Activated CD8-positive, alpha-beta memory T cell treated with anti-CD3 and anti-CD28 coated beads, Interleukin-2, amount 50 U/mL, for 1 hour (primary cell): ENCODE results near the gene CRB1.
A peak's percentile ranks its signal among the peaks of the same experiment; 100 is the strongest.
"Not testable (repeated sequence)": the region's sequence is repeated elsewhere in the genome, so short reads cannot be mapped to it uniquely, and the experiment has no call there.

ENCODE experiments used
- DNase-seq: peaks from one replicate; pipeline ENCODE4 v3.0.0-alpha.2; 2020; ENCODE audit errors: extremely low read depth

The CRB1 gene

DNA sequence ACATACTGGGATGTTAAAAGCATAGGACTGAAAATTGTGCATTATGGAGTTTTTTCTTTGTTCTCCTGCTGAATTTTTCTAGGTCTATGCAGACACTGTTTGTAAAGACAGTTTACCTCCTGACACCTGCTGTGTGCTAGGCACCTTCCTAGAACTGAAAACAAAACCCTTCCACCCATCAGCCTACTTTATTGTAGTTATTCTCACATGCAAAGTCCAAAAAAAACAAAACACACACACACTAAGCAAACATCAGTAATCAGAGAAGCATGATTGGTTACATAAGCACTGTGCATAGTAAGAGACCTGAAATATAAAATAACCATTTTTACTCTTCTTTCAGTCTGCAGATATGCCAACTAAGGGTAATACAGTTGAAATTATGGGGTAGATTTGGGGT lies 195.1 kb downstream of the CRB1 start:
- DNase-seq = no peak

DNA sequence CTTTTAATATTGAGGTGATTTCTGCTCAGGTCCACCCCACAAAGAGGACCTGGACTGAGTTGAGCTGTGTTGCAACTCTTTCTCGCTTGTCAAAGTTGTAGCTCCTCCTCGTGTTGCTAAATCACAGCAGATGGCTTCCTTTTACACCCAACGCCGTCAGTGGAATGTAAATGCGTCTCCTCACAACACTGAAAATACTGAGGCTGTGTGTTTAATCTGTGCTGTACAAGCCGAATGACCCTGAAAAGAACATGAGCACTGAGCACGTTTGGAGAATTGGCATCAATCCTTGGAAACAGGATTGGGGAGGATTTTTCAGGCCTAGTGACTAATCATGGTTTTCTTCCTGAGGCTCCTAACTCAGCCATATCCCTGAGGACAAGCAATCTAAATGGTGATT lies 196.0 kb downstream of the CRB1 start:
- DNase-seq = no peak

DNA sequence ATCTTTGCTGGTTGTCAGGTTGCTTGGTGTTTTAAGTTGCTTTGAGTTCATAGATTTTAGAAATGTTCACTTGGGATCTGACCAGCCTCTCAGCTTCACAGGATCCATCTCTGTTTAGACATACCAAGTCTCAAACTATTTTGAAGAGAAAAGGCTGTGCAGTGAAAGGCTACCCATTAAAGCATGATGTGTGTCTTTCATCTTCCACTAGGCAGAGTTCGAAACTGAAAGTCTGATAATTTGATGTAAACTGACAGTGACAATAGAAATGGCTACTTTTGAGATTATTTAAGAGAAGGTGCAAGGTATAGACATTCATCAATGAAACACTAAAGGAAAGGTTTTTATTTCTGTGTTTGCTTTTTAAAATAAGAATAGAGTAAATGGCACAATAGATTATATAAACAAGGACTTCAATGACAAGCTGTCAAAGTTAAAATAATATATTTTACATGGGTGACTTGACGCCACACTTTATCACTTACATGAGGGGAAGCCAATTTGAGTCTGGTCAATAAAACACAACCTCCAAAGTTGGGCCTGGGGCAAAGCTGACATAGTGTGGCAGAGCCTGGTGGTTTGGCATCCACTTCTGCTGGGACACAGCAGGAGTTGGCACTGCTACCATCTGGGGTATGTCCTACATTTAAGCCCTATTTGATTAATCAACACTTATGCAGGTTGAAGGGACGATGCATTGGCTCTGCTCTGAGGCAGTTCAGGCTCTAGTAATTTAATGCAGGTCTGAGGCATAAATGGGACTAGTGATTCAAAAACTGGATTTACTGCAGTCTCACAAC lies 197.7 kb downstream of the CRB1 start:
- DNase-seq = no peak

DNA sequence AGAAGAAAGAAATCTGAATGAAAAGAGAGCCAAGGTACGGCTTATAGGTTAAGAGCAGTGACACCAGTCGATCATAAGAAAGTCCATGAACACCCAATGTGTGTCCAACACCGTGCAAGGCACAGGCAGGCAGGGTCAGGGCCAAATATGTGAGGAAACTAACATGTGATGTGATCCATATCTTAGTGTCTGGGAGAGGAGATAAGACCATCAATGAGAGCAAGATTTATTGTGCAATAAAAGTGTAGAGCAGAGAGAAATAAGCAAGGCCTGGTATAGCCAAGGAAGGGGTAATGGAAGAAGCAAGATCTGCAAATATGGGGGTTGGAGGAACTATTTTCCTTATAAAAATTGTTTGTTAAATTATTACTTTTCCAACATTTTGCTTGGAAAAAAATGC lies 198.8 kb downstream of the CRB1 start:
- DNase-seq = no peak

DNA sequence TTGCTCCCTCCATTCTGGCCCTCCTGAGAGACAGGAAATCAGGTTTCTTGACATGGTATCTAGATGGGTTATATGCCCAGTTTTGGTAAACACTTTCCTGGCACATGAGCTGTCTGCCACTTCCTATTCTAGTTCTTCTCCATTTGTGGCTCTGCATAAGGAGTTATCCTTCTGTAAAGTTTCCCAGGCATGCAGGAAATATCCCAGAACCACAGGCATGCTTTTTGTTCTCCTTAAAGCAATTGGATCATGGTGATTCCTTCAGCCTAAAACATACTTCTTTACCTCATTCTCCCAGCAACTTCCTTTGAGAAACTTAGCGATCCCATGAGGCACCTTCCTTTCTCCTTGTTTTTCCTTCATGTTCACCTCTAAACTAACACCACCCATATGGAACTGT lies 199.8 kb downstream of the CRB1 start:
- DNase-seq = no peak

DNA sequence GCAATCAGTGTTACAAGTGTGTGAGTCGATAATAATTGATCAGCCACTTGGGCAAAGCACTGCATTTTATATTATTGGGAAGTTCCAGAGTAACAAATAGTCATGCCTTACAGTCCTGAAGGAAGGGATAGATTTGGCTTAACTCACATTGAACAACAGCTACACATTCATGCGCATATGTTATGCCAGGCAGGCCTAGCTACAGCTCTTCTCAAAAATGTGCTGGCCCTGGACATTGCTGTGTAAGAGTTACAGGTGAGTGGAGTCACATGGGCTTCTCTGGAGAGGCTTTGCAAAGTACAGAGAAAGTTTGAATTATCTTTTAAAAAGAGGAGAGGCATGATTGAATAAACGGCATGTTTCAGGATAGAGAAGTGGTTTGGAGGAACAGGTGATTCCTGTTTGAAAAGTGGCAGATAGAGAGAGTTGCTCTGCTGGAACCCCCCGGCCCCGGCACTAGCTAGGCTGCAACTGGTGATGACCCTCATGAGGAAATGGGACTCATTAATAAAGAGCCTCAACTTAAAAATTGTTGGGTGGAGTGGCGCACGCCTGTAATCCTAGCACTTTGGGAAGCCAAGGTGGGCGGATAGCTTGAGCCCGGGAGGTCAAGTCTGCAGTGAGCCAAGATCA lies 200.6 kb downstream of the CRB1 start:
- DNase-seq = no peak

DNA sequence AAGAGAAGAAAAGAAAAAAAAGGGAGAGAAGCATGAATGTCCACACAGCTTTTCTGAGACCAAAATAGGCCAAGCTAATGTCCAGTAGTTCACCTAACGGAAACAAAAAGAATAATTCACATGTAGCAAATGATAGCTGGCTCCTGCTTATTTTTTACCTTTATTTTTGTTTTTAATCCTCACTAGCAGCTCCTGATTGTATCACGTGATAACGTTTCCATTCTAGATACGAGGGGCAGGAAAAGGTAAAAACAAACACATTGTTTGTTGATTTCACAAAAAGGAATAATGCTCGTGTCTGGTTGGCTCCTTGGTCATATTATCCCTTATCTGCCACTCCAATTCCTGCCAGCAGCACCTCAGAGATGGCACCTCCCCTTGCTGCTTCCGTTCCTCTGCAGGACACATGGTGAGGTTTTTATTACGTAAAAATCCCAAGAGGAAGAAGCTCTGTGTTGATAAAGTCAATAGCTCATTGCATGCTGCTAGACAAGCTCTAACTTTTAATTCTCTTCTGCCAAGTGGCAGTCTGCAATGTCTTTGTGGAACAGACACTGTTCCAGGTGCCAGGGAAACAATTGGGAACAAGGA lies 201.7 kb downstream of the CRB1 start:
- DNase-seq = no peak

DNA sequence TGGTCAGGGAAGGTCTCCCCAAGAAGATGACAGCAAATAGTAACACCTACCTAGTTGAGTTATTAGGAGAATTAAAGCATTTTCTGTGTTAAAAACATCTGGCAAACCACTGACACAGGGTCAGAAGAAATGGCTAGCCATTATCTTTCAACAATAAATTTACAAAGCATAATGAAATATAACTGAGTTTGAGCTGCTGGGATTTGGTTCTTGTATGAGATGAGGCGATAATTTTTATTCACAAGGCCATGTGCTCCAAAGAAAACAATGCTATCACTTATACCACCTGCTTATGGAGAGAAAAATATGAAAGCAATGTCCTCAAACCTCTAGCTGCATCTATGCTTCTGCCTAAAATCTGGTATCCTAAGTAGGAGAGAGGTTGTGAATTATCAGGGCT lies 202.3 kb downstream of the CRB1 start:
- DNase-seq = no peak

DNA sequence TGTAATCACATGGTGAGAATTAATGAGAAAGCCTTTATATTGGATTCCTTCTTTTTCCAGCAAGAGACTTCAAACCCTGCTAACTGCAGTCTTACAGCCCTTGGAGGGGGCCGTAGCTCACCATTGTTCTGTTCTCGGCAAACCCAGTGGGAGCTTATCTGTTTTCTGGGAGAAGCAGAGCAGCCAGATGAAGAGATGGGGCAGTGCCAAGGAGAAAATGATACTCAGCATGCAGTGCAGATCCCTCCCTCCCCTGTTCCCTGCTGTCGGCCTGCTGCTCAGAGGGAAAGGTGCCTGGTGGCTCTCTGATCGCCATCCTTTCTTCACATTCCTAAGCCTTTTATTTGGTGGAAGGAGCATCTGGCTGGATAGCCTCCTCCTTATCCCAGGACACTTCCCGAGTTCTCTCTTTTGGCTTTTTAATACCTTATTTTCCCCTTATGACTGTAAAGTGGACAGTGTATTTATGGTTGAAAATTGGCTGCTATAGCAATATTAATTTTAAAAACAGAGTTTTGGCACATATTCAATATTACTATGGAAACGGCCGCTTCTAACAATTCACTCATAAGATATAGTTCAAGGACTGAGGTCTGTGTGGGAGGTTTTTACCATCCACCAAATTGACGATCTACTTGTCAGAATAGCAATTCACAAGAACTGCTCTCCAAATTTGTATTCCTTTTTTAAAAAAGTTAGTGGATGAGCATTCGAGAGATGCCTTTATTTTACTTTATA lies 203.4 kb downstream of the CRB1 start:
- no peak for DNase-seq

DNA sequence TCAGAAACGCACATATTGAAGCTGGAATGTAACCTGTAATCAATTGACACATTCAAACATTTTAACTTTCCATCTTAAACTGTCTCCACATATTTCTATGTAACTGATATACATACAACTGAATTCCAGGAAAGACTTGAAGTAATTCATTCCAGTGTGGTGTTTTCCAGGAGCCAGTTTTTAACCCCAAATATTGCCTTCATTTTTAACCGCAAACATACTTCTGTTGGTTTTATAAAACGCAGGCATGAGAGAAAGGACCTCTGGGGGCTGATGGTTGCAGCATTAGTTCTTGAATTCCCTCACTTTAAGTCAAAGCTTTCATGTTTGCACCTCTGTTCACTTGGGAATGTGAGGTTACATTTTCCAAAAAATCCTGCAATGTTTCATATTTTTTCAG lies 204.1 kb downstream of the CRB1 start:
- DNase-seq = no peak

DNA sequence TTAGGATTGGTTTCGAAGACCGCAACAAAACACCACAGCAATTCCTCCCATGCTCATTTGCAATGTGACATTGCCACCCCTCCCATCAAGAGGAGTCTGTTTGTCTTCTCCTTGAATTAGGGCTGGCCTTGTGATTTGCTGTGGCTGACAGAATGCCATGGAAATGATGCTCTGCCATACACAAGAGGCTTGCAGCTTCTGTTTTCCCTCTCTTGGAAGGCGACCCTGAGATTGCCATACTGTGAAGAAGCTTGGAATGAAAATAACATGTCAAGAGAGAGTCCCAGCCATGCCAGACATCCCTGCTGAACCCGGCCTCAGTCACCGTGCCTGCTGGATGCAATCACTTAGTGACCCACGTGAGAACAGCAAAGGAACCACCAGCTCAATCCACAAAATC lies 212.4 kb downstream of the CRB1 start:
- no peak for DNase-seq

DNA sequence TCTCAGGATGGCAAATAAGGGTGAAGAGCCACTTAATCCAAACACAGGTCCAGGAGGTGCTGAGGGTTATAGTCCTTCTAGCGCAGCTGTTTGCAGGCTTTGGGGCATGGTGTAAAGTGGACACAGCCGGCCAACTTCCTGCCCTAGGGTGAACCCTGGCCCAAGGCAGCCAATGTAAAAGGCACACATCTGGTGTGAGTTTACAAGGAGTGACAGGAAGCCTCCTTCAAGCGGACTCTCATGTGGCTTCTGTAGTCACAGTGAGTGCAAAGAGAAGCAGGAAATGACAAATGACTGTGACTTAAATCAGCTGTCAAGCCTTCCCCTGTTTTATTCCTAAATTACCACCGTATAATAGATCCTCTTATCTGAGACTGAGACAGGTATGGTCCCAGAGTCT lies 213.0 kb downstream of the CRB1 start:
- no peak for DNase-seq

DNA sequence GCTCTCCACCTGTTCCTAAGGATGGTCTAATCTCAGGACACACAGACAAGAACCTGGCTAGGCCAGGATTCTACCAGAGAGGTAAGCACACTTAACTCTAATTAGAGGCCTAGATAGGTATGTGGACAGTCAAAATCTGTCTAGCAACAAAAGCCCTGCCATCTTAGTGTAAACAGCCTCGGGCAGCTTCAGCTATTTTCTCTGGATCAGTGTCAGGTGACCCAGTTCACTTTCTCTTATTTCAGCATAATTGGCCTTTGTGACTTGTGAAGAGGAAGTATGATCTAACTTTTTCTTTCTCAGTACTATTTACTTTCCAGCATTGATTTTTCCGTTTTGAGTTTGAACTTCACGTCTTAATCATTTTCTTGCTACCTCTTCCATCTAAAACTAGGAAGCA lies 217.7 kb downstream of the CRB1 start:
- no peak for DNase-seq

DNA sequence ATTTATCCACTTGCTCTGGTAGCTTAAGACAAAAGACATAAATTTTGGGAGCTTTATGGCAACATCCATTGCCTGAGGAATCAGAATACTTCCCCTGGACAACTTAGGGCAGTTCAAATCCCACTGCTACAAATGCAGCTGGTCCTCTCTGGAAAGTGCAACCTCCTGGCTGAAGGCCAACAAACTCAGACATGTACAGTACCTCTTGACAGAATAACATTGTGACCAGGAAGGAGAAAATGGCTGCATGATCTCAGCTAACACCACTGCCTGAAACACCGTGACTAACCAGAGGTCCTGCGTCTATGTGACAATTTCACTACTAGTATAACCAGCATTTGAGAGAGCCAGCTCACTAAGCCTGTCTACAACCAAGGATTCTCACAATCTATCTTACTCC lies 218.9 kb downstream of the CRB1 start:
- DNase-seq = no peak

DNA sequence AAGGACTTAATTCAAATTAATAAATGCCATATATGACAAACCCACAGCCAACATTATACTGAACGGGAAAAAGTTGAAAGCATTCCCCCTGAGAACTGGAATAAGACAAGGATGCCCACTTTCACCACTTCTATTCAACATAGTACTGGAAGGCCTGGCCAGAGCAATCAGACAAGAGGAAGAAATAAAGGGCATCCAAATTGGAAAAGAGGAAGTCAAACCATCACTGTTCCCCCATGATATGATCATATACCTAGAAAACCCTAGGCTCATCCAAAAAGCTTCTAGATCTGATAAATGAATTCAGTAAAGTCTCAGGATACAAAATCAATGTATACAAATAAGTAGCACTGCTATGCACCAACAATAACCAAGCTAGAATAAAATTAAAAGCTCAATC lies 223.5 kb downstream of the CRB1 start:
- DNase-seq = not testable (repeated sequence)

DNA sequence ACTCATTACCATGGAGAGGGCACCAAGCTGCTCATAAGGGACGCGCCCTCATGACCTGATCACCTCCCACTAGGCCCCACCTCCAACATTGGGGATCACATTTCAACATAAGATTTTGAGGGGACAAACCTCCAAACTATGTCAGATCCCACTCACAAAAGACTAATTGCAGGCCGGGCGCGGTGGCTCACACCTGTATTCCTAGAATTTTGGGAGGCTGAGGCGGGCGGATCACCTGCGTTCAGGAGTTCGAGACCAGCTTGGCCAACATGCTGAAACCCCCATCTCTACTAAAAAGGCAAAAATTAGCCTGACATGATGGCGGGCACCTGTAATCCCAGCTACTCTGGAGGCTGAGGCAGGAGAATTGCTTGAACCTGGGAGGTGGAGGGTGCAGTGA lies 228.7 kb downstream of the CRB1 start:
- no peak for DNase-seq

DNA sequence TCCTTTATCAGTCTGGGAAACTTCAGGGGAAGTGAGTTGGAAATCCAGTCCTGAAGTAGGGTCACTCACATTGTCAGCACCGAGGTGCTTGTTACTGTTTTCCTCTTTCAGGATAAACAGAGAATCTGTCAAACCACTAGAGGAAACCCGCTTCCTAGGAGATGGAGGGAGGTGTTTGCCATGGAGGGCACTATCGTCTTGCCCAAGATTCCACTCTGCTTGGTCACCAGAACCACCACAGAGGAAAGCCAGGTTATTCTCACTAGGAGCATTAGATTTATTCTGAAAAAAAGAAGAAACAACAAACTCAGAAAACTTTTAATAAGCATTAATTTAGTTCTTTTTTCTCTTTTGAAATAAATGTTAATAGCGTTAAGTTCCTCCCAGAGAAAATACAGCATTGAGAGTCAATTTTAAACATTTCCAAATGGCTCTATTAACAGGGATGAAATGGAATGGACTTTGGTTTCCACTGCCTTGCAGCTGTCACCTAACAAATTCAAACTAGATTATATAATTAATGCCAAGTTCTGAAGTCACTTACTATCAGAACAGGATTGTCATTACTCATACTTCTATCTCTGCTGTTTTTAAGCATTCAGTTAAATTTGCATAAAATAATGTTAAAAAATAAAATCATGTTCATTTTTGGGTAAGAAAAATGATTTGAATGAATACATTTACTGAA lies 242.8 kb downstream of the CRB1 start:
- DNase-seq = no peak

DNA sequence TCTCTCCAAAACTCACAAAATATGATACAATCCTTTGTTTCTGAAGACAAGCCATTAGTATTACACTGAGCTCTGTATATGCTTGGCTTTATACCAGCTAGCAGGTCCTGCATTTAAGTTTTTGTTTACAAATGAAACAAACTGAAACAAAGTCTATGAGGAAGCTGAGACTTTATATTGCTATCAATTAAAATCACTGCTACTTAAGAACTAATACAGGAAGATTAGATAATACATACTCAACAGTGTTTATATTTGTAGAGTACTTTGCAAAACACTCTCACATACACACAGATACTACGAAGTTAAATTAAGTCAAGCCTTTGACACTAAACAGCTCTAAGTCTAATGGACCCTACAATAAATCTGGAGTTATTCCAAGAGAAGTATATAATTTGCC lies 247.4 kb downstream of the CRB1 start:
- DNase-seq = no peak

DNA sequence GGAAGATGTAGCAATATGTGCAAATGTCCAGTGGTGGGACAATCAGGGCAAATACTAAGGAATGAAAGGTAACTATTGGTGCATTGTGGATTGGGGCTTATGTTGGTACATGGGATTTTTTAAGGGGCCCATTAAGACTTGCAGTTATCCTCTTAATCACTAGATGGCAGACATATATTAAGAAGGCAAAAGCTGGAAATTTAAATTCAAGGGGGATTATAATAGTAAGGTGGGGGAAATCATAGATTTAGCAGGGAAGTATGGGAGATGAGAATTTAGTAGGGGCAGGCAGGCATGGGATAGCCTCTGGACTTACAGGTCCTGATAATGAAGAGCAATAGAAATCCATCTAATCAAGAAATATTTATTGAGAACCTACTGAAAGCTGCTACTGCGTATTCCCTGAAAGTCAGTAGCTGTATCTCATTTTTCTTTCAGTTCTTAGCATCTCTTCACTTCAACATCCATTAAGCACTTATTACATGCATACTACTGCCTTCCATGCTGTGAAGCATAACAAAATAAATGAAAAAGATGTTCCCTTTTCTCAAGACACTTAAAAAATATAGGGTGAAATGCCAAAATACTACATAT lies 251.8 kb downstream of the CRB1 start:
- DNase-seq = no peak

DNA sequence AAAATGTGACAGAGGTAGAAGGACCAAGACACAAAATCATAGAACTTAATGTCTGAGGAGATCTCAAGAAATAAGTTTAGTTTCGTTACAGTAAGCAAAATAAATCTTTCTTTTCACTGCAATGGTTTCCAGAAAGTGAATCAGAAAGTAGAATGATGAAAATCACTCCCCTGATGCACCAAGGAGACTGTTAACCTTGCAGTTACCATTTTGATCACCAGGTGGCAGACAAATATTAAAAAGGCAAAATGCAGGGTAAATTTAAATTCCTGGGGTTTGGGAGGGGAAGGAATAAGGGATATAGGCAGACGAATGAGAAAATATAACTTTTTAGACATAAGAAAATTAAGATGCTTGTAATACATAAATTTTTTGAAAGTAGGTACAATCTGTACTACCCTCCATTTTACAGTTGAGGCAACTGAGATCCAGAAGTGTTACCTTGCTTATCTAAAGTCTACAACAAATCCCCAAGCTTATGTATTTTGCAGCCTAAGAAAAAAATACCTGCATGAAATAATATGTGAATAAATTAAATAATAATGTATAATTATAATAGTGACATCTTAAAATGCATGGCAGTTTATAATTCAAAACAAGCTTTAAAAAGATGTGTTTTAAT lies 253.2 kb downstream of the CRB1 start:
- DNase-seq = peak; percentile 0

DNA sequence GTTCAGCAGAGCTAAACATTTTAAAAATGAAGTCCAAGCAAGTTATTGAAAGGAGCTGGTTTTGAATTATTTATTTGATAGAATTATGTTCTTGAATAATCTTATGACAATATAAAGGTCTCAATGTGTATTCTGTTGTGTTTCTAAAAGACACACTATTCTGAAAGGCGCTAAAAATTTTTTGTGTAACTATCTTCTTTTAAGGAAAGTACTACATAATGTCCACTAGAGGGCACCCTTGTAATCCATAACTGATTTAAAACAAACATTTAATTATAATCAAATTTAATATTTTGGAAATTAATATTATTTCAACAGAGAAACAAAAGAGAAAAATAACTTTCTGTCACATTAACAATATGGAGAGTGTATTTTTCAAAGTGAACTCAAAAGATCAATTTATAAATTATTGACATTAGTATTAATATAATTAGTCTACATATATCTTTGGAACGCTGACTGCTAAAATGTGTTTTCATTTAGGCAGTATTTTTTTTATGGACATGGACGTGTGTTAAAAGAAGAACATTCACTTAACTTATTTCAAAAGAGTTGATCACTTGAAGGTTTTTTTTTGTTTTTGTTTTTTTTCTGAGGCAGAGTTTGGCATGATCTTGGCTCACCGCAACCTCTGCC lies 258.8 kb downstream of the CRB1 start:
- no peak for DNase-seq
